GM23338 (cell line): ENCODE results near the gene OR5K1. TPM values are rescaled to one million over a fixed set of nuclear protein-coding genes. Genes with fewer than 3 reads are reported as not detected.

Experiments
- ATAC-seq: fragments of 200-7000 bp; cut with Tn5 transposase; 3 replicates; pipeline ENCODE4 v1.9.1; 2020
- DNase-seq: peaks from one replicate; pipeline ENCODE4 v3.0.0-alpha.2; 2015; ENCODE audit warnings: low spot score
- H2AFZ ChIP-seq: fragments of 200-600 bp; sonication (generic); 2 replicates; pipeline ENCODE4 v1.8.0; 2016; ENCODE audit warnings: antibody characterized with exemption, mild to moderate bottlenecking, moderate library complexity
- H3F3A ChIP-seq: fragments of 200-600 bp; sonication (generic); replicated peaks from 2 replicates; pipeline ENCODE4 v1.8.0; 2017; ENCODE audit warnings: antibody characterized with exemption, mixed run types, low read depth
- H3K27ac ChIP-seq: fragments of 200-600 bp; sonication (generic); 2 replicates; pipeline ENCODE4 v1.6.1; 2016; ENCODE audit warnings: low read depth
- H3K27me3 ChIP-seq: fragments of 200-600 bp; sonication (generic); 2 replicates; pipeline ENCODE4 v1.8.0; 2016; ENCODE audit warnings: mild to moderate bottlenecking, mixed run types, moderate library complexity; ENCODE audit not compliant: insufficient read depth
- H3K36me3 ChIP-seq: fragments of 200-600 bp; sonication (generic); 2 replicates; pipeline ENCODE4 v1.8.0; 2016; ENCODE audit warnings: mild to moderate bottlenecking; ENCODE audit not compliant: insufficient read depth
- H3K4me1 ChIP-seq: fragments of 200-600 bp; sonication (generic); 2 replicates; pipeline ENCODE4 v1.8.0; 2016; ENCODE audit warnings: mild to moderate bottlenecking, moderate library complexity; ENCODE audit not compliant: insufficient read depth
- H3K4me2 ChIP-seq: fragments of 200-600 bp; sonication (generic); 2 replicates; pipeline ENCODE4 v1.7.1; 2017; ENCODE audit warnings: mixed run types
- H3K4me3 ChIP-seq: fragments of 200-600 bp; sonication (generic); 2 replicates; pipeline ENCODE4 v1.6.1; 2016; ENCODE audit warnings: mixed run types
- H3K79me2 ChIP-seq: fragments of 200-600 bp; sonication (generic); replicated peaks from 2 replicates; pipeline ENCODE4 v1.8.0; 2017; ENCODE audit warnings: mild to moderate bottlenecking; ENCODE audit not compliant: insufficient read depth
- H3K9me2 ChIP-seq: fragments of 200-600 bp; sonication (generic); 2 replicates; pipeline ENCODE4 v1.8.0; 2017; ENCODE audit not compliant: insufficient read depth
- H4K20me1 ChIP-seq: fragments of 200-600 bp; sonication (generic); replicated peaks from 2 replicates; pipeline ENCODE4 v1.8.0; 2017; ENCODE audit warnings: mild to moderate bottlenecking; ENCODE audit not compliant: insufficient read depth
- H3K27ac Mint-ChIP-seq: 2 replicates; pipeline ENCODE4 v1.8.0; 2020; ENCODE audit warnings: inconsistent platforms, mild to moderate bottlenecking, moderate library complexity, mixed read lengths
- H3K27me3 Mint-ChIP-seq: 3 replicates; pipeline ENCODE4 v1.8.0; 2022; ENCODE audit warnings: low read depth, mild to moderate bottlenecking, moderate library complexity, mixed read lengths, inconsistent platforms; ENCODE audit not compliant: insufficient read depth, poor library complexity
- H3K36me3 Mint-ChIP-seq: 3 replicates; pipeline ENCODE4 v1.8.0; 2021; ENCODE audit warnings: low read depth, mild to moderate bottlenecking, inconsistent platforms, moderate library complexity, mixed read lengths
- H3K4me1 Mint-ChIP-seq: 3 replicates; pipeline ENCODE4 v1.8.0; 2020; ENCODE audit warnings: mild to moderate bottlenecking, inconsistent platforms, mixed read lengths
- H3K4me3 Mint-ChIP-seq: 3 replicates; pipeline ENCODE4 v1.8.0; 2021; ENCODE audit warnings: moderate library complexity, mild to moderate bottlenecking, inconsistent platforms, mixed read lengths
- H3K9me3 Mint-ChIP-seq: 3 replicates; pipeline ENCODE4 v1.8.0; 2020; ENCODE audit warnings: moderate library complexity, mild to moderate bottlenecking, inconsistent platforms, mixed read lengths
- CREB1 ChIP-seq: fragments of 250-450 bp; sonication (Bioruptor Pico); IDR thresholded peaks from 2 replicates; pipeline ENCODE4 v1.5.0; 2020; ENCODE audit warnings: low read depth, mild to moderate bottlenecking, moderate library complexity
- EZH2 ChIP-seq: fragments of 200-600 bp; sonication (generic); IDR thresholded peaks from one replicate; pipeline ENCODE4 v1.8.0; 2017; ENCODE audit warnings: antibody characterized with exemption, mild to moderate bottlenecking, low read depth; ENCODE audit not compliant: unreplicated experiment
- EZH2phosphoT487 ChIP-seq: fragments of 200-600 bp; sonication (generic); IDR thresholded peaks from one replicate; pipeline ENCODE4 v1.8.1; 2018; ENCODE audit warnings: antibody characterized with exemption; ENCODE audit not compliant: unreplicated experiment
- JUNB ChIP-seq: IDR thresholded peaks from one replicate; pipeline ENCODE4 v1.6.1; 2016; ENCODE audit warnings: antibody characterized with exemption; ENCODE audit not compliant: unreplicated experiment
- NANOG ChIP-seq: IDR thresholded peaks from 2 replicates; pipeline ENCODE4 v1.6.1; 2016; ENCODE audit warnings: antibody characterized with exemption, borderline replicate concordance
- POLR2AphosphoS5 ChIP-seq: IDR thresholded peaks from 2 replicates; pipeline ENCODE4 v1.6.1; 2016; ENCODE audit warnings: antibody characterized with exemption, low read depth
- STAT1 ChIP-seq: IDR thresholded peaks from one replicate; pipeline ENCODE4 v1.6.1; 2016; ENCODE audit warnings: antibody characterized with exemption; ENCODE audit not compliant: unreplicated experiment
- ZNF114 ChIP-seq: fragments of 250-450 bp; sonication (Bioruptor Pico); IDR thresholded peaks from 2 replicates; pipeline ENCODE4 v1.5.0; 2020; ENCODE audit warnings: mild to moderate bottlenecking, moderate library complexity
- ZNF331 ChIP-seq: fragments of 250-450 bp; sonication (Bioruptor Pico); IDR thresholded peaks from 2 replicates; pipeline ENCODE4 v1.5.0; 2020; ENCODE audit warnings: low read depth, mild to moderate bottlenecking, moderate library complexity
- ZNF462 ChIP-seq: fragments of 250-450 bp; sonication (Bioruptor Pico); IDR thresholded peaks from 2 replicates; pipeline ENCODE4 v1.5.0; 2020; ENCODE audit warnings: mild to moderate bottlenecking, moderate library complexity
- polyA plus RNA-seq: library from polyadenylated mRNA; unstranded; fragments of >200 nt; fragmentation: Nextera tagmentation; extraction: Ambion mirVana; gene quantifications from 2 replicates; pipeline ENCODE4 v1.2.1, GENCODE V29; 2016
- total RNA-seq: library from RNA; depleted of rRNA; stranded (reverse); fragments of >200 nt; shearing (Covaris generic); gene quantifications from 2 replicates; pipeline ENCODE4 v1.2.3, GENCODE V29; 2014
- TF ChIP-seq, protein P1 (sequence below), 2 experiments: fragments of 200-600 bp in 1 of 2; sonication (generic) in 1 of 2; conservative IDR thresholded peaks; 2 replicates each; pipeline versions ENCODE4 v1.5.1 to v1.6.1; 2016 to 2017; ENCODE audit warnings: antibody characterized with exemption in 2 of 2, low read depth in 2 of 2, mild to moderate bottlenecking in 2 of 2, moderate library complexity in 1 of 2
- TF ChIP-seq, protein P2 (sequence below): IDR thresholded peaks from 2 replicates; pipeline ENCODE4 v1.6.1; 2016; ENCODE audit warnings: antibody characterized with exemption
- TF ChIP-seq, protein P3 (sequence below): IDR thresholded peaks from one replicate; pipeline ENCODE4 v1.6.1; 2018; ENCODE audit warnings: antibody characterized with exemption; ENCODE audit not compliant: unreplicated experiment

OR5K1 gene
- total and polyA plus RNA-seq, 2 experiments from 2014 or later: not detected

DNA sequence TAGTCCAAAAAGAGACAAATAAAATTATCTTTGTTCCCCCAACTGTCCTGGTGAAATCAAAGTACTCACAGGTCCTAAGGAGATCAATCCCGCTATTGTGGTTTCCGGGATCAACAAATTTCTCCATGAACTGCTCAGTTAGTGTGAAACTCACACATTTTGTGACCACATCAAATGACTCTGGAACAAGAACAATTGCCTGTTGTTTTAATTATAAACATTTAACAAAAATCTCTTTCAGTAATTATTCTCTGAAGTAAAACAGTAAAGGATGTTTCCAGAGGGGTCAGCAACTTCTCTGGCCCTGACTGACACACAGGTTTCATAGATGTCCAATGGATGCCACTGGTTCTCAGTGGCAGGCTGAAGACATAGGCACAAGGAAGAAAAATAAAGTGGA is 55.8 kb downstream of the OR5K1 start:
- Histone ChIP-seq H3K27me3 (no peaks in the 10 kb centered on the region), H3K4me1 (peaks cover 26% of the 10 kb centered on the region), H3F3A (no peaks in the 10 kb centered on the region), H3K79me2 (peaks cover 49% of the 10 kb centered on the region), H3K4me3 (no peak overlapping the region), H2AFZ (no peak overlapping the region), H3K4me2 (no peak overlapping the region), H3K9me2 (no peaks in the 10 kb centered on the region), H3K27ac (no peak overlapping the region), H3K36me3 (peaks cover 3% of the 10 kb centered on the region; the same call in 1 of the 2 replicates), H4K20me1 (peaks cover 13% of the 10 kb centered on the region)
- Mint-ChIP-seq H3K36me3 (peaks cover 39% of the 10 kb centered on the region), H3K4me1 (peaks cover 33% of the 10 kb centered on the region), H3K27ac (no peak overlapping the region), H3K9me3 (no peaks in the 10 kb centered on the region), H3K27me3 (no peaks in the 10 kb centered on the region), H3K4me3 (no peak overlapping the region)
- ATAC-seq (no peak), DNase-seq (no peak)
- TF ChIP-seq ZNF114 (CRISPR knock-in tag): no peak
- no peak for TF ChIP-seq JUNB
- no peak for TF ChIP-seq EZH2phosphoT487
- TF ChIP-seq ZNF331: no peak
- TF ChIP-seq POLR2AphosphoS5: no peak
- TF ChIP-seq, protein P1, sequence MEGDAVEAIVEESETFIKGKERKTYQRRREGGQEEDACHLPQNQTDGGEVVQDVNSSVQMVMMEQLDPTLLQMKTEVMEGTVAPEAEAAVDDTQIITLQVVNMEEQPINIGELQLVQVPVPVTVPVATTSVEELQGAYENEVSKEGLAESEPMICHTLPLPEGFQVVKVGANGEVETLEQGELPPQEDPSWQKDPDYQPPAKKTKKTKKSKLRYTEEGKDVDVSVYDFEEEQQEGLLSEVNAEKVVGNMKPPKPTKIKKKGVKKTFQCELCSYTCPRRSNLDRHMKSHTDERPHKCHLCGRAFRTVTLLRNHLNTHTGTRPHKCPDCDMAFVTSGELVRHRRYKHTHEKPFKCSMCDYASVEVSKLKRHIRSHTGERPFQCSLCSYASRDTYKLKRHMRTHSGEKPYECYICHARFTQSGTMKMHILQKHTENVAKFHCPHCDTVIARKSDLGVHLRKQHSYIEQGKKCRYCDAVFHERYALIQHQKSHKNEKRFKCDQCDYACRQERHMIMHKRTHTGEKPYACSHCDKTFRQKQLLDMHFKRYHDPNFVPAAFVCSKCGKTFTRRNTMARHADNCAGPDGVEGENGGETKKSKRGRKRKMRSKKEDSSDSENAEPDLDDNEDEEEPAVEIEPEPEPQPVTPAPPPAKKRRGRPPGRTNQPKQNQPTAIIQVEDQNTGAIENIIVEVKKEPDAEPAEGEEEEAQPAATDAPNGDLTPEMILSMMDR (conservative IDR thresholded peaks at IDR 0.05; ENCODE audit: low read depth in 2 of 2): no peak
- TF ChIP-seq NANOG: no peak
- TF ChIP-seq, protein P2, sequence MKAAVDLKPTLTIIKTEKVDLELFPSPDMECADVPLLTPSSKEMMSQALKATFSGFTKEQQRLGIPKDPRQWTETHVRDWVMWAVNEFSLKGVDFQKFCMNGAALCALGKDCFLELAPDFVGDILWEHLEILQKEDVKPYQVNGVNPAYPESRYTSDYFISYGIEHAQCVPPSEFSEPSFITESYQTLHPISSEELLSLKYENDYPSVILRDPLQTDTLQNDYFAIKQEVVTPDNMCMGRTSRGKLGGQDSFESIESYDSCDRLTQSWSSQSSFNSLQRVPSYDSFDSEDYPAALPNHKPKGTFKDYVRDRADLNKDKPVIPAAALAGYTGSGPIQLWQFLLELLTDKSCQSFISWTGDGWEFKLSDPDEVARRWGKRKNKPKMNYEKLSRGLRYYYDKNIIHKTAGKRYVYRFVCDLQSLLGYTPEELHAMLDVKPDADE: no peak
- no peak for TF ChIP-seq EZH2
- no peak for TF ChIP-seq STAT1
- no peak for TF ChIP-seq CREB1 (CRISPR knock-in tag)
- TF ChIP-seq, protein P3, sequence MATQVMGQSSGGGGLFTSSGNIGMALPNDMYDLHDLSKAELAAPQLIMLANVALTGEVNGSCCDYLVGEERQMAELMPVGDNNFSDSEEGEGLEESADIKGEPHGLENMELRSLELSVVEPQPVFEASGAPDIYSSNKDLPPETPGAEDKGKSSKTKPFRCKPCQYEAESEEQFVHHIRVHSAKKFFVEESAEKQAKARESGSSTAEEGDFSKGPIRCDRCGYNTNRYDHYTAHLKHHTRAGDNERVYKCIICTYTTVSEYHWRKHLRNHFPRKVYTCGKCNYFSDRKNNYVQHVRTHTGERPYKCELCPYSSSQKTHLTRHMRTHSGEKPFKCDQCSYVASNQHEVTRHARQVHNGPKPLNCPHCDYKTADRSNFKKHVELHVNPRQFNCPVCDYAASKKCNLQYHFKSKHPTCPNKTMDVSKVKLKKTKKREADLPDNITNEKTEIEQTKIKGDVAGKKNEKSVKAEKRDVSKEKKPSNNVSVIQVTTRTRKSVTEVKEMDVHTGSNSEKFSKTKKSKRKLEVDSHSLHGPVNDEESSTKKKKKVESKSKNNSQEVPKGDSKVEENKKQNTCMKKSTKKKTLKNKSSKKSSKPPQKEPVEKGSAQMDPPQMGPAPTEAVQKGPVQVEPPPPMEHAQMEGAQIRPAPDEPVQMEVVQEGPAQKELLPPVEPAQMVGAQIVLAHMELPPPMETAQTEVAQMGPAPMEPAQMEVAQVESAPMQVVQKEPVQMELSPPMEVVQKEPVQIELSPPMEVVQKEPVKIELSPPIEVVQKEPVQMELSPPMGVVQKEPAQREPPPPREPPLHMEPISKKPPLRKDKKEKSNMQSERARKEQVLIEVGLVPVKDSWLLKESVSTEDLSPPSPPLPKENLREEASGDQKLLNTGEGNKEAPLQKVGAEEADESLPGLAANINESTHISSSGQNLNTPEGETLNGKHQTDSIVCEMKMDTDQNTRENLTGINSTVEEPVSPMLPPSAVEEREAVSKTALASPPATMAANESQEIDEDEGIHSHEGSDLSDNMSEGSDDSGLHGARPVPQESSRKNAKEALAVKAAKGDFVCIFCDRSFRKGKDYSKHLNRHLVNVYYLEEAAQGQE: no peak
- TF ChIP-seq ZNF462 (CRISPR knock-in tag): no peak
